ENCODE data around the gene IL1RN.
"Not testable (repeated sequence)": the region's sequence is repeated elsewhere in the genome, so short reads cannot be mapped to it uniquely, and the experiment has no call there.

The IL1RN gene

GRCh38 chr2:113093613-113093977 is 33.8 kb upstream of the IL1RN start:
- H3K36me3 Mint-ChIP-seq, result peaks cover 9% of the 10 kb centered on the region
- H3K9me3 Mint-ChIP-seq (ENCODE audit: low read depth), result peaks cover 12% of the 10 kb centered on the region
- H3K4me3 Mint-ChIP-seq, result no peak overlapping the region
- H3K4me1 Mint-ChIP-seq (ENCODE audit: low read depth), result peaks cover 13% of the 10 kb centered on the region
- H3K27ac Mint-ChIP-seq, result no peak overlapping the region
- H3K27me3 Mint-ChIP-seq, result no peaks in the 10 kb centered on the region

GRCh38 chr2:113096306-113096705 is 31.1 kb upstream of the IL1RN start:
- H3K27me3 Mint-ChIP-seq, H3K27ac Mint-ChIP-seq: not testable (repeated sequence)

GRCh38 chr2:113096842-113097618 is 30.4 kb upstream of the IL1RN start:
- Mint-ChIP-seq H3K9me3 (ENCODE audit: low read depth) (peaks cover 12% of the 10 kb centered on the region), H3K4me1 (ENCODE audit: low read depth) (peaks cover 13% of the 10 kb centered on the region)
- H3K36me3 Mint-ChIP-seq, H3K27me3 Mint-ChIP-seq, H3K27ac Mint-ChIP-seq, H3K4me3 Mint-ChIP-seq: not testable (repeated sequence)

More at GRCh38 chr2:113096306-113096705, 31.1 kb upstream of the IL1RN start:
- H3K36me3 Mint-ChIP-seq, H3K4me3 Mint-ChIP-seq: not testable (repeated sequence)
- peaks cover 12% of the 10 kb centered on the region for H3K9me3 Mint-ChIP-seq (ENCODE audit: low read depth)
- peaks cover 13% of the 10 kb centered on the region for H3K4me1 Mint-ChIP-seq (ENCODE audit: low read depth)

GRCh38 chr2:113098041-113098440 is 29.4 kb upstream of the IL1RN start:
- peaks cover 13% of the 10 kb centered on the region for H3K4me1 Mint-ChIP-seq (ENCODE audit: low read depth)
- peak overlapping the region; percentile 71 for H3K27ac Mint-ChIP-seq
- H3K36me3 Mint-ChIP-seq, result peaks cover 9% of the 10 kb centered on the region
- H3K4me3 Mint-ChIP-seq, result peak overlapping the region; percentile 56
- peaks cover 12% of the 10 kb centered on the region for H3K9me3 Mint-ChIP-seq (ENCODE audit: low read depth)
- H3K27me3 Mint-ChIP-seq, result no peaks in the 10 kb centered on the region

GRCh38 chr2:113098532-113098931 is 28.9 kb upstream of the IL1RN start:
- H3K36me3 Mint-ChIP-seq, result peaks cover 9% of the 10 kb centered on the region
- peak overlapping the region; percentile 56 for H3K4me3 Mint-ChIP-seq
- H3K4me1 Mint-ChIP-seq (ENCODE audit: low read depth), result peaks cover 17% of the 10 kb centered on the region
- peaks cover 12% of the 10 kb centered on the region for H3K9me3 Mint-ChIP-seq (ENCODE audit: low read depth)
- H3K27ac Mint-ChIP-seq, result peak overlapping the region; percentile 71
- H3K27me3 Mint-ChIP-seq, result no peaks in the 10 kb centered on the region

GRCh38 chr2:113102133-113102532 is 25.3 kb upstream of the IL1RN start:
- H3K4me1 Mint-ChIP-seq (ENCODE audit: low read depth), result peaks cover 38% of the 10 kb centered on the region
- peak overlapping the region; percentile 18 for H3K27ac Mint-ChIP-seq
- peaks cover 6% of the 10 kb centered on the region for H3K36me3 Mint-ChIP-seq

GRCh38 chr2:113103277-113103676 is 24.1 kb upstream of the IL1RN start:
- H3K4me1 Mint-ChIP-seq (ENCODE audit: low read depth), result peaks cover 29% of the 10 kb centered on the region
- no peak overlapping the region for H3K4me3 Mint-ChIP-seq

More at GRCh38 chr2:113102133-113102532, 25.3 kb upstream of the IL1RN start:
- H3K9me3 Mint-ChIP-seq (ENCODE audit: low read depth), result peaks cover 7% of the 10 kb centered on the region
- H3K27me3 Mint-ChIP-seq, result no peaks in the 10 kb centered on the region
- H3K4me3 Mint-ChIP-seq, result no peak overlapping the region

GRCh38 chr2:113104054-113104611 is 23.3 kb upstream of the IL1RN start:
- no peaks in the 10 kb centered on the region for H3K36me3 Mint-ChIP-seq
- H3K27me3 Mint-ChIP-seq, result peaks cover 2% of the 10 kb centered on the region
- peaks cover 26% of the 10 kb centered on the region for H3K4me1 Mint-ChIP-seq (ENCODE audit: low read depth)
- H3K9me3 Mint-ChIP-seq (ENCODE audit: low read depth), result no peaks in the 10 kb centered on the region
- peak overlapping the region; percentile 86 for H3K27ac Mint-ChIP-seq
- peak overlapping the region; percentile 17 for H3K4me3 Mint-ChIP-seq

More at GRCh38 chr2:113103277-113103676, 24.1 kb upstream of the IL1RN start:
- peak overlapping the region; percentile 86 for H3K27ac Mint-ChIP-seq
- peaks cover under 1% of the 10 kb centered on the region for H3K27me3 Mint-ChIP-seq
- H3K36me3 Mint-ChIP-seq, result no peaks in the 10 kb centered on the region
- no peaks in the 10 kb centered on the region for H3K9me3 Mint-ChIP-seq (ENCODE audit: low read depth)

GRCh38 chr2:113105047-113105785 is 22.2 kb upstream of the IL1RN start:
- Mint-ChIP-seq H3K4me1 (ENCODE audit: low read depth) (peaks cover 26% of the 10 kb centered on the region), H3K9me3 (ENCODE audit: low read depth) (no peaks in the 10 kb centered on the region), H3K27ac (peak overlapping the region; percentile 86), H3K4me3 (peak overlapping the region; percentile 15), H3K27me3 (peaks cover 2% of the 10 kb centered on the region), H3K36me3 (no peaks in the 10 kb centered on the region)

- no peaks in the 10 kb centered on the region for H3K36me3 Mint-ChIP-seq
- H3K27me3 Mint-ChIP-seq, result peaks cover 2% of the 10 kb centered on the region
- H3K27ac Mint-ChIP-seq, result no peak overlapping the region
- no peaks in the 10 kb centered on the region for H3K4me1 Mint-ChIP-seq (ENCODE audit: low read depth)
- no peak overlapping the region for H3K4me3 Mint-ChIP-seq
- H3K9me3 Mint-ChIP-seq (ENCODE audit: low read depth), result no peaks in the 10 kb centered on the region
These were observed 16.3 kb upstream of the IL1RN start for GRCh38 chr2:113111121-113111520.

- H3K4me3 Mint-ChIP-seq, result no peak overlapping the region
- no peak overlapping the region for H3K27ac Mint-ChIP-seq
- peaks cover 2% of the 10 kb centered on the region for H3K27me3 Mint-ChIP-seq
- peaks cover 4% of the 10 kb centered on the region for H3K4me1 Mint-ChIP-seq (ENCODE audit: low read depth)
- no peaks in the 10 kb centered on the region for H3K36me3 Mint-ChIP-seq
- H3K9me3 Mint-ChIP-seq (ENCODE audit: low read depth), result no peaks in the 10 kb centered on the region
These were observed 15.5 kb upstream of the IL1RN start for GRCh38 chr2:113111823-113112287.

GRCh38 chr2:113112441-113112840 is 15.0 kb upstream of the IL1RN start:
- H3K4me3 Mint-ChIP-seq, result no peak overlapping the region
- no peak overlapping the region for H3K27ac Mint-ChIP-seq
- peaks cover 2% of the 10 kb centered on the region for H3K27me3 Mint-ChIP-seq
- peaks cover 6% of the 10 kb centered on the region for H3K4me1 Mint-ChIP-seq (ENCODE audit: low read depth)
- no peaks in the 10 kb centered on the region for H3K36me3 Mint-ChIP-seq
- H3K9me3 Mint-ChIP-seq (ENCODE audit: low read depth), result no peaks in the 10 kb centered on the region

- peaks cover 7% of the 10 kb centered on the region for H3K4me1 Mint-ChIP-seq (ENCODE audit: low read depth)
- H3K36me3 Mint-ChIP-seq, result no peaks in the 10 kb centered on the region
- H3K27me3 Mint-ChIP-seq, result peaks cover 2% of the 10 kb centered on the region
- H3K4me3 Mint-ChIP-seq, result no peak overlapping the region
- H3K9me3 Mint-ChIP-seq (ENCODE audit: low read depth), result no peaks in the 10 kb centered on the region
- H3K27ac Mint-ChIP-seq, result no peak overlapping the region
These were observed 14.5 kb upstream of the IL1RN start for GRCh38 chr2:113112871-113113270.

GRCh38 chr2:113113807-113114206 is 13.6 kb upstream of the IL1RN start:
- Mint-ChIP-seq H3K4me1 (ENCODE audit: low read depth) (peaks cover 7% of the 10 kb centered on the region), H3K27ac (no peak overlapping the region), H3K4me3 (no peak overlapping the region), H3K27me3 (no peaks in the 10 kb centered on the region), H3K36me3 (no peaks in the 10 kb centered on the region), H3K9me3 (ENCODE audit: low read depth) (no peaks in the 10 kb centered on the region)

Data from activated naive CD8-positive, alpha-beta T cell (primary cell).